Measurements from ENCODE around the gene HIVEP2. TPM values are rescaled to one million over a fixed set of nuclear protein-coding genes. Genes with fewer than 3 reads are reported as not detected.

Gene HIVEP2
- total and polyA plus RNA-seq, 2 donors (not counting 1 experiment from before 2014, with no cell fraction given), result 5.0 to 14.4 TPM

GRCh38 chr6:142702501-142703460 is 242.2 kb downstream of the HIVEP2 start:
- no peak overlapping the region for H3K27ac ChIP-seq (ENCODE audit: insufficient read depth, low read length)
- TF ChIP-seq CTCF (conservative IDR thresholded peaks at IDR 0.05 in 1 of 2, IDR thresholded peaks at IDR 0.05 in 1 of 2; ENCODE audit: low read depth in 1 of 2, low read length in 2 of 2) (no peak), EZH2 (IDR thresholded peaks at IDR 0.05; ENCODE audit: low read length, missing control alignments) (no peak)
- H3K4me3 ChIP-seq (replicated peaks in 1 of 4; ENCODE audit: control extremely low read depth in 1 of 4, insufficient read depth in 1 of 4, low read depth in 3 of 4, low read length in 4 of 4), result no peak overlapping the region
- H3K27me3 ChIP-seq (ENCODE audit: control insufficient read depth, insufficient read depth, low read length), result no peaks in the 10 kb centered on the region
- H3K4me1 ChIP-seq (ENCODE audit: control insufficient read depth, extremely low read depth, insufficient read depth, low read length), result no peaks in the 10 kb centered on the region
- no peak for DNase-seq (ENCODE audit: low read depth in 2 of 2)
- no peaks in the 10 kb centered on the region for H4K20me1 ChIP-seq (ENCODE audit: control insufficient read depth, extremely low read depth, insufficient read depth, low read length)
- H3K36me3 ChIP-seq (ENCODE audit: control insufficient read depth, insufficient read depth, low read length), result no peaks in the 10 kb centered on the region
- H3K9ac ChIP-seq (ENCODE audit: insufficient read depth, low read length), result no peak overlapping the region
- no peaks in the 10 kb centered on the region for H3K9me3 ChIP-seq (ENCODE audit: control insufficient read depth, insufficient read depth, low read depth, low read length)
- no peak overlapping the region for H3K4me2 ChIP-seq (ENCODE audit: extremely low read depth, insufficient read depth, low read length)
- no peaks in the 10 kb centered on the region for H3K79me2 ChIP-seq (ENCODE audit: control insufficient read depth, insufficient read depth, low read length)
- H2AFZ ChIP-seq (ENCODE audit: low read length), result no peak overlapping the region

Other genes with a start within 250 kb of the HIVEP2 start
- 36.2 and 40.6 TPM in 2 replicates for gene AIG1, start 115.7 kb upstream of the HIVEP2 start, total RNA-seq
- 33.3 and 42.2 TPM in 2 replicates for gene AIG1, start 115.7 kb upstream of the HIVEP2 start, polyA plus RNA-seq

All from fibroblast of lung (primary cell).